ENCODE results near the gene OST4.

OST4 gene

GRCh38 chr2:27049422-27050280 lies 21.8 kb downstream of the OST4 start:
- H3K9me3 ChIP-seq (ENCODE audit: control insufficient read depth, low read length): no peaks in the 10 kb centered on the region
- peak overlapping the region; percentile 79 for H3K27ac ChIP-seq
- H3K36me3 ChIP-seq (ENCODE audit: control insufficient read depth, insufficient read depth, low read length): no peaks in the 10 kb centered on the region
- no peaks in the 10 kb centered on the region for H3K27me3 ChIP-seq (ENCODE audit: control insufficient read depth, insufficient read depth, low read length)
- H3K79me2 ChIP-seq: no peaks in the 10 kb centered on the region
- H3K4me1 ChIP-seq: peaks cover 2% of the 10 kb centered on the region
- peak overlapping the region; percentile 84 for H3K4me3 ChIP-seq (ENCODE audit: low read depth, low read length)
- TF ChIP-seq CTCF (IDR thresholded peaks at IDR 0.05): no peak
- H2AFZ ChIP-seq: peak overlapping the region; percentile 99
- H3K4me2 ChIP-seq (ENCODE audit: low read length): peak overlapping the region; percentile 97
- H3K9ac ChIP-seq: peak overlapping the region; percentile 5

DNA sequence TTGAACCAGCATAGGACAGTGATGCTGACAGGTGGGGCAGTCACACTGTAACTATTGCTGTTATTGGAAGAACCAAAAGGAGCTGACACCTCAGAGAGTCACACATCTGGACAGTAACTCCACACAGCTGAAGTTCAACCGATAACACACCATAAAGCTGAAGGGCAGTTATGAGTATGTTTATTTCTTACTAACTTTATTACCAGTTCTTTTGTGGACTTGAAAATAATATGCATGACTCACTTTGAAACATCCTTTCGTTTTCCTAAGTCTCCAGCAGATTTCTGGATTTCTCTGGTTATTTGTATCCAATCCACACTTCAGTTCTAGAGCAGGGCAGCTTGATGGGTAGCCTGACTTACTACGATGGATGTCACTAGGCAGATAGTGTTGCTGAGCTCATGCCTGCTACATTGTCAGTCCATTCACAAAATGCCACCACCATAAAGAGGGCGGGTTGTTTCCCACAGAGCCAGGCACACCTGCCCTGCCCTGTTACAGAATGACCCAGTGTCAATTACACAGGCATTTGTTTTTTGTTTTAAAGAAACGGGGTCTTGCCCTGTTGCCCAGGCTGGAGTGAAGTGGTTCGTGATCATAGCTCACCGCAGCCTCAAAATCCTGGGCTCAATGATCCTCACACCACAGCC lies 28.3 kb downstream of the OST4 start:
- H3K36me3 ChIP-seq (ENCODE audit: control insufficient read depth, insufficient read depth, low read length): no peaks in the 10 kb centered on the region
- H3K4me3 ChIP-seq (ENCODE audit: low read depth, low read length): no peak overlapping the region
- H3K4me2 ChIP-seq (ENCODE audit: low read length): no peak overlapping the region
- H2AFZ ChIP-seq: no peak overlapping the region
- H3K27me3 ChIP-seq (ENCODE audit: control insufficient read depth, insufficient read depth, low read length): no peaks in the 10 kb centered on the region
- peaks cover 14% of the 10 kb centered on the region for H3K4me1 ChIP-seq
- H3K27ac ChIP-seq: no peak overlapping the region
- no peaks in the 10 kb centered on the region for H3K79me2 ChIP-seq
- H3K9ac ChIP-seq: no peak overlapping the region
- H3K9me3 ChIP-seq (ENCODE audit: control insufficient read depth, low read length): no peaks in the 10 kb centered on the region
- TF ChIP-seq CTCF (IDR thresholded peaks at IDR 0.05): no peak

- Histone ChIP-seq H3K36me3 (ENCODE audit: control insufficient read depth, insufficient read depth, low read length) (no peaks in the 10 kb centered on the region), H3K9ac (no peak overlapping the region), H3K27ac (peak overlapping the region; percentile 72), H3K4me1 (peaks cover 14% of the 10 kb centered on the region), H3K4me2 (ENCODE audit: low read length) (peak overlapping the region; percentile 50), H3K9me3 (ENCODE audit: control insufficient read depth, low read length) (no peaks in the 10 kb centered on the region), H3K27me3 (ENCODE audit: control insufficient read depth, insufficient read depth, low read length) (no peaks in the 10 kb centered on the region), H2AFZ (peak overlapping the region; percentile 26), H3K4me3 (ENCODE audit: low read depth, low read length) (peak overlapping the region; percentile 23), H3K79me2 (no peaks in the 10 kb centered on the region)
- no peak for TF ChIP-seq CTCF (IDR thresholded peaks at IDR 0.05)
These were observed 29.2 kb downstream of the OST4 start for GRCh38 chr2:27042159-27042661.

DNA sequence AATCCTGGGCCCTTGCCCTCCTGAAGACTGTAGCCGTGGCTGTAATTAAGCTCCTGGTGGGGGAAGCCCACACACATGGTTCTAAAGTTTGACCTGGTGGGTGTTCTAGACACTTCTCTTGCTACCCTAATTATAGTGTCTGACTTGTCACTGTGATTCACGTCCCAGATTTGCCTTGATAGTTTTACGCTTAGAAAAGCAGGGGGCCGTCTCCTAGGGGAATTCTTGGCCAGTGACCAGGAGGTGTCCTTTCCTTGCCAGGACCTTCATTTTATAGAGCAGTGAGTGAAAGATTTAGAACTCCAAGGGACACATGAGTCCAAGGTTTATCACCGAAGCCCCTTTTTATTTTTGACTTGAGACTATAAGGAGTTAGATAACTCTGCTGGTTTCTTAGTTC lies 29.7 kb downstream of the OST4 start:
- no peak overlapping the region for H3K9ac ChIP-seq
- H3K79me2 ChIP-seq: no peaks in the 10 kb centered on the region
- no peak for TF ChIP-seq CTCF (IDR thresholded peaks at IDR 0.05)
- peak overlapping the region; percentile 72 for H3K27ac ChIP-seq
- H2AFZ ChIP-seq: peak overlapping the region; percentile 26
- H3K4me1 ChIP-seq: peaks cover 14% of the 10 kb centered on the region
- peak overlapping the region; percentile 23 for H3K4me3 ChIP-seq (ENCODE audit: low read depth, low read length)
- no peaks in the 10 kb centered on the region for H3K36me3 ChIP-seq (ENCODE audit: control insufficient read depth, insufficient read depth, low read length)
- H3K9me3 ChIP-seq (ENCODE audit: control insufficient read depth, low read length): no peaks in the 10 kb centered on the region
- H3K4me2 ChIP-seq (ENCODE audit: low read length): peak overlapping the region; percentile 50
- H3K27me3 ChIP-seq (ENCODE audit: control insufficient read depth, insufficient read depth, low read length): no peaks in the 10 kb centered on the region
